NCI-H345 treated with DMSO at 0.1 percent for 48 hours (cell line): ENCODE measurements around the gene RERE.

Experiments
- DNase-seq: peaks from one replicate; lab custom pipeline; 2025; ENCODE audit not compliant: unreplicated experiment; lab: John Stamatoyannopoulos, UW

Gene RERE

DNA sequence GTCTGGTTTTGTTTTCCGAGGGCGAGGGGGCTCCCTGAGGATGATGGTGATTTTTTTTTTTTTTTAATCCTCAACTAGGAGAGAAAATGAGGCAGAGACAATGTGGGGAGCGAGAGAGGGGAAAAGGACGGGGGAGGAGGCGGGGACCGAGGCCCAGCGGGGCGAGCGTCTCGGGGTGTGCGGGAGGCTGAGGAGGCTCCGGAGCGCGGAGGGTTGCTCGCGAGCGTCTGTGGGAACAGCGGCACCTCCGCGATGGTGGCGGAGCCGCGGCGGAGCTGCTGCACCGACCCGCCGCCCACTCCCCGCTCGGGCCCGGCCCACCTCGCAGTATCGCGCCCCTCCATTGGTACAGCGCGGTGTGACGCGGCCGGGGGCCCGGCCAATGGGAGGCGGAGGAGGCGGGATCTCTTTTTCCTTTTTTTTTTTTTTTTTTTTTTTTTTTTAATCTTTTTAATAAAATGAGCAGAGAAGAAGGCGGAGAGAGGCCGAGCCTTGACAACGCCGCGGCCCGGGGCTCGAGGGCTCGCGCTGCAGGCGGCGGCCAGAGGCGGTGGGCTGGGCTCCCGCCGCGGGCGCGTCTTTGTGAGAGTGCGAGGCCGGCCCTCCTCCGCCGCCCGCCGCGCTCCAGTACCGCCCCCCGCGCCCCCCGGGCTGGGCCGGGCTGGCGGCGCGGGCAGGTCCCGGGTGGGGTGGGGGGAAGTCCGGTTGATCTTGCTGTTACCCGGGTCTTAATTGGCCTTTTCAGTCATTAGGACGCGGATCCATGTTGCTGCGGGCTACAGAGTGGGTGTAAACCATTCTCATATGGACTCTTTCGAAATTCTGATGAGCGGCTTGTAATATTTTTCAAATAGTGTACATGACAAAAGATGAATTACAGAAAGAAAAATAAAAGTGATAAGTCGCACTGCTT, at the start of gene RERE:
Gene RERE (minus strand): TSS at position 229 of the 913 bp plus-strand sequence.
- peak; percentile 88 for DNase-seq

DNA sequence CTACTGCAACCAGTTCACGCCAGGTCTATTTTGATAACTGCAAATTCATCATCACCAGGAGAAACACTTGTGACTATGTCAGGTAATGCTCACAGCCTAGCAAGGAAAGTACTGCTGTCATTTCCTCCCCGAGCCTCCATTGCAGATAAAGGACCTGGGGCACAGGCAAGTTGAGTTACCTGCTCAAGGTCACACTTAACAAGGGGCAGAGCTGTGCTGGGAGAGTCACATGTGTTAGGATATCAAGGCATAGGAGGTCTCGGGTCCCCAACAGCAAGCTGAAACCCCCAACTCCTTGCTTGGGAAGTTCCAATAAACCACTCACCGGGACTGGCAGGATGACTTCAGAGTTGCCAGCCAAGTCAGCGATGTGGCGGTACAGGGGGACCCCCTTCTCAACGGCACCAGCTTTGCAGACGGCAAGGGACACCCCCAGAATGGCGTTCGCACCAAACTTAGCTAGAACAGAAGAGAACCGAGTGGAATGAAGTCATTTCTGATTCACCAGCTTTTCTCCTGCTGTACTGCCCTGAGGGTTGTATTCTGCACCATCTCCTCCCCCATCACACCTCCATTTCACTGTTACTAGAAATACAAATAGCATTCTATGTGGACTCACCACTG, 49.5 kb upstream of the RERE start:
- DNase-seq, result no peak

DNA sequence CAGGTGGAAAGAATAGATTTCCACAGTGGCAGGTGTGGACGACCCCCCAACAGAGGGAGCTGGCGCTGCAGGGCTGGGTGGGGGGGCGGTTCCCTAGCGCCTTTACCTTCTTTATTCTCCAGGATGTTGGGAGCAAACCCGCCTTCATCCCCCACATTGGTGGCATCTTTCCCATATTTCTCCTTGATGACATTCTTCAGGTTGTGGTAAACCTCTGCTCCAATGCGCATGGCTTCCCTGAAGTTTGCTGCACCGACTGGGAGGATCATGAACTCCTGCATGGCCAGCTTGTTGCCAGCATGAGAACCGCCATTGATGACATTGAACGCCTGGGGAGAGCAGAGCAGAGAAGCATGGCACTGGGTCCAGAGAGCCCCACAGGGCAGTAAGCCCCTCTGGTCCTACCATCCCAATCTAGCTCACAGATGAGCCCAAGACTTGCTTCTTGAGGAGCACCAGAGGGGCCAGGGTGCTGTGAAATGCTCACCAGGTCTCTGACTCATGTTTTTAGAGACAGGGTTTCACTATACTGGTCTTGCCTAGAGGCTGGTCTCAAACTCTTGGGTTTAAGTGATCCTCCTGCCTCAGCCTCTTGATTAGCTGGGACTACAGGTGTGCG, 48.8 kb upstream of the RERE start:
- DNase-seq, result no peak

DNA sequence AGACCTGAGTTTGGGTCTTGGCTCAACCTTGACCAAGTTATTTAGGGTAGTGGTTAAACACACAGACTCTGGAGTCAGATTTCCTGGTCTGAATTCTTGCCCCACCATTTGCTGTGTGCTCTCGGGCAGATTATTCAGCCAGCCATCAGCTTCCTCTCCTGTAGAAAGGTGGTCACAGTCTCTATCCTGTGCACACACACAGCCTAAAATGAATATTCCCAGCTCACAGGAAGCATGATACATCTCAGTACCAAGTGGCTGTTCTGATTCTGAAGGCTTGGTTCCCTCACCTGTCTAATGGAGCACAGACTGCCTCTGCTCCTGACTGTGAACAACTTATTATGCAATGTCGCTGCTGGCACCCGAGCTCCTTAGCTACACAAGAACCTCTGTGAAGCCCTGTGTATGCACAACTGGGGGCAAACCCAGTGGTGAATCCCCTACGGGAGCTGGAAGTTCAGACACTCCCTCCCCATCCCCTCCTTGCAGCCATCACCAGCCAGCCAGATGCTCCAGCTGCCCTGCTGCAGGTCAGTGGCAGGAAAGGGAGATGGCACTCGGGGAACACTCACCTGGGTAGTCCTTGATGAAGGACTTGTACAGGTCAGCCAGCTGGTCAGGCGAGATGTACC, 47.4 kb upstream of the RERE start:
- DNase-seq, result no peak

DNA sequence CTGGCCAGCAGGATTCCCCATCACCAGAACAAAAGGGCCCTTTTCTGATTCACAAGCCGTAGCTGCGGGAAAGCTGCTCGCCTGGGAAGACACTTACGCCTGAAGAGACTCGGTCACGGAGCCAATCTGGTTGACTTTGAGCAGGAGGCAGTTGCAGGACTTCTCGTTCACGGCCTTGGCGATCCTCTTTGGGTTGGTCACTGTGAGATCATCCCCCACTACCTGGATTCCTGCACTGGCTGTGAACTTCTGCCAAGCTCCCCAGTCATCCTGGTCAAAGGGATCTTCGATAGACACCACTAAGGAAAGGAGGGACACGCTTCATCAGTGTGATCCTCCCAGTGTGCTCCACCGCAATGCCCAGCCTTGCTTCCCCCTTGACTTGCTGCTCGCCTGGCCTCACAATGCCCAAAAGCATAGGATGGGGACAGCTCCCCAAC, 46.4 kb upstream of the RERE start:
- no peak for DNase-seq

DNA sequence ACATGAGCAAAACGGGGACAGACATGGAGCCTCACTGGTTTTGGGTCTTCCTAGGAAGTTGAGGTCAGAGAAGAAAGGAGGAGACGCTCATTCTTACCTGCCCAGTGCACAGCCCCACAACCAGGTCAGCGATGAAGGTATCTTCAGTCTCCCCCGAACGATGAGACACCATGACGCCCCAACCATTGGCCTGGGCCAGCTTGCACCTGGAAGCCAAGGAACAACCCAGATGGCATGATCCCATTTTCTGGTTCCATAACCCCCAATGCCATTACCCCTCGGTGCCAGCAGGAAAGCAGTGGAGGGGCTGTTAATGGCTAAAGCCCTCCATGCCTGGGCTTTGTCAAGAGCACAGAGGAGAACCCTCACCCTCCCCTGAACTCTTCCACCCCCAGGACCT, 45.7 kb upstream of the RERE start:
- no peak for DNase-seq

DNA sequence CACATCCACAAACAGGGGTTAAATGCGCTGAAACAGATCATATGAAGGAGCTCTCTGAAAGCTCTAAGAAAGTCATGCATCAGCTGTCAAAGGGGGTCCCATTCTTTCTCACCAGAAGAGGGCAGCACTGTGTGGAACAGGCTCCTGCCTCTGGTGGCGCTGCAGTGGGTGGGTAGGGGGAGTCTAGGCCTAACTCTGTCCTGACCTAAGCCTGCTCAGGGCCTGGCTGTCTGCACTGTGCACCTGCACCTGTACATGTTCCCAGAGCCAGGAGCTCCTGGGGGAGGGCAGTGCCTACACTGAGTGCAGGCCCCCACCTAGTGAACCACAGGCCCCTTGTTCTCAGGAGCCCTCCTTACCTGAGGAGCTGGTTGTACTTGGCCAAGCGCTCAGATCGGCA, 45.1 kb upstream of the RERE start:
- no peak for DNase-seq

DNA sequence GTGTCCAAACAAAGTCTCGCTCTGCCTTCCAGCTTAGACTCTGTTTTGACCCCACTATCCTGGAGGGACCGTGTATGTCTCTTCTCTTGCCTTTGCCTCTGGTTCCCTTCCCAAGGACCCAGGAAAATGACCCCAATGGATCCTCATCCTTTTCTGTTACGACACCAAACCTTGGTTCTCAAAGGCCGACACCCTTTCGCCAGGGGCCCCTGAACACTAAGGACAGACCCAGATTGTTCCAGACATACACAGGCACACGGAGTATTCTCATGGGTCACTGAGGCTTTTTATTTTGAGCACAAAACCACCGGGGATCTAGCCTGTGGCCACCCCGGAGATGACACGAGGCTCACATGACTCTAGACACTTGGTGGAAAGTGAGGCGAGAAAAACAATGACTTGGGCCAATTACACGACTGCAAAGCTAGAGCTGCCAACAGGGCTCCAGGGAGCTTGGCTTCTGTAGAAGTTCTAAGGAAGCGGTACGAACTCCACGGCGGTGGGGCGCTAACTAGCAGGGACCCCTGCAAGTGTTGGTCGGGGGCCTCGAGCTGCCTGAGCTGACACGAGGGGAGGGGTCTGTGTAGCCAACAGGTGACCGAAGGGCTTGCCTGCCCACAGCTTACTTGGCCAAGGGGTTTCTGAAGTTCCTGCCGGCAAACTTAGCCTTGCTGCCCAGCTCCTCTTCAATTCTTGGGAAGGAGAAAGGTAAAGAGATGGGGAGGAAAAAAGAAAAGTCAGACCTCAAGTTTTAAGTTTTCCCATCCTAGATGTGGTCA, 43.5 kb upstream of the RERE start:
- no peak for DNase-seq

DNA sequence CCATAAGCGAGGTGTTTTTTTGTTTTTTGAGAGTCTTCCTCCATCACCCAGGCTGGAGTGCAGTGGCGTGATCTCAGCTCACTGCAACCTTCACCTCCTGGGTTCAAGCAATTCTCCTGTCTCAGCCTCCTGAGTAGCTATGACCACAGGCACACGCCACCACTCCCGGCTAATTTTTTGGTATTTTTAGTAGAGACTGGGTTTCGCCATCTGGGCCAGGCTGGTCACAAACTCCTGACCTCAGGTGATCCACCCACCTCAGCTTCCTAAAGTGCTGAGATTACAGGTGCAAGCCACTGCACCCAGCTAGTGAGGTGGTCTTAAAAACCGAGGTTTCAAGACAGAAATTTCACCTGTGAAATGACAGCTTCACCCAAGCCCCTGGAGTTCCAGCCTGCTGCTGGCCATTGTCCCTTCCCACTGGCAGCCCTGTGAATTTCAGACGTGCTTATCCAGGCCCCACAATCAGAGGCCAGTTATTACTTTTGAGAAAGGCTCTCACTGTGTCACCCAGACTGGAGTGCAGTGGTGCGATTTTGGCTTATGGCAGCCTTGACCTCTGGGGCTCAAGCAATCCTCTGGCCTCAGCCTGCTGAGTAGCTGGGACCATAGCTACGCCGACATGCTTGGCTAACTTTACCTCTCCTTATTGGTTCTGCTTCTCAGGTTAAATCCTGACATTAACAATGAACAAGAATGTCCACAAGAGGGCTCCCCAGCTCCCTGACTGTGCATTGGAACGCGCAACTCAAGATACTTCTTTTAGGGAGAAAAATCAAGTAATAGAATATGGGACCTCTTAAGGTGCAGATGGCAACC, 41.7 kb upstream of the RERE start:
- DNase-seq, result peak; percentile 7

DNA sequence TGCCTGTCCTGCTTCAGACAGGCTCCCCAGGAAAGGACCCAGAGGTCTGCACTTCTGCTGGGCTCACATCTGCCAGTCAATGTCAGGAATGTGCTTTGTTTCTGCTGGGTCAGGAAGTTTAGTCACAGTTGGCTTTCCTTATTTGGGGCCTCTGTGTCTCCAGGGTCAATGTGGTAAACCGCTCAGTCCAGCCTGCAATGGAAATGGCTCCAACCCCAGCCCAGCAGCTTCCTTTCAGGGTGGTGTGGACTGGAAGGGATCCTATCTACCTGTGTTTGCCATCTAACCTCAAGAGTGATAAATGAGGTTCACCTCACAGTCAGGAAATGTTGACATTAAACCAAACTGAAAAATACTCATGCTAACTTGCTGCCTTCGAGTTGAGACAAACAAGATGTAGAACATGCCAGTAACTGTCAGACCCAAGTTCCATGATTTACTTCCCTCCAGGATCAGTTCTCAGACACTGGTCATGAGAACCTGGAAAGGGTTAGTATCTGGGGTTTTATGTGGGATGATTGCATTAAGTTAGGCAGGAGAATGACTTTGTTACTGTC, 40.8 kb upstream of the RERE start:
- no peak for DNase-seq

DNA sequence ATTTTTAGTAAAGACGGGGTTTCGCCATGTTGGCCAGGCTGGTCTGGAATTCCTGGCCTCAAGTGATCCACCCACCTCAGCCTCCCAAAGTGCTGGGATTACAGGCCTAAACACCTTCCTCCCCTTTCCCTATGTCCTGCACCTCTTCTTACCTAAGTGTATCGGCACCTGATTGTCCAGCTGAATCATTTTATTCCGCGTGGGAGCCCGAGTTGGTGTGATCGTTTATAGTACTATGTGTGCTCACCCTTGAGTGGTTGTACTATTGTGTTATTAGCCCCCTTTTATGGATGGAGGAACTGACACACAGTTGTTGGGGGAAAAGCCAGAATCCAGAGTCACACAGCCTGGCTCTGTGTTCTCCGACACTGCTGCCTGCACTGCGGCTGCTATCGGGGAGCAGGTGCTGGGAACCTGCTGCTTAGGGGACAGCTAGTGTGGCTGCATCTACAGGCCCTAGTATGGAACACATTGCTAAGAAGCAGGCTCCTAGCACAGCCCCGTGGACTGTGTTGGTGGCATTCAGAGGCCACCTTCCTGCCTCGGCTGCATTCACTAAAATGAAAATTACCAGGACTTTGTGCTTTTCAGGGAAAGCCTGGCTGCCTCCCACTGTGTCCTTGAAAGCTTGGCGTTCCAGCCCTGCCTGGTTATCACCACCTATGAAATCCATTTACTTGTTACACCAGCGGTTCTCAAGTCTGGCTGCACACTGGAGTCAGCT, 39.4 kb upstream of the RERE start:
- no peak for DNase-seq

DNA sequence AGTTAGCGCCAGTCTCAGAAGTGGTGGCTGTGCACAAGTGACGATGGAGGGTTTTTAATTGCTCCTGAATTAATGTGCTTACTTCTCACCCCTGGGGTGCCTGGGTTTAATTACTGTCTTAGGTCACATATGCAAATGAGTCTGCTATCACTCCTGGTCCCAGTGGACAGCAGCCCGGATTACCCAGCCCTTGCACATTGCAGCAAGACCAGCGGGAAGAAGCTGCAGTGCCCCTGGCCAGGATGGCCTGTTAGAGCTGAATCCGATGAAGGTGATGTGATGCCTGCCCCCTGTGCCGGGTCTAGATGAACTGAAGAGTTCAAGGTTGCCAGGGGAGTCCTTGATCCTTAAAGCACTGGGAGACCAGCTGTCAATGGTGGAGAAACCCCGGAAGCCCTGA, 36.8 kb upstream of the RERE start:
- DNase-seq, result no peak

DNA sequence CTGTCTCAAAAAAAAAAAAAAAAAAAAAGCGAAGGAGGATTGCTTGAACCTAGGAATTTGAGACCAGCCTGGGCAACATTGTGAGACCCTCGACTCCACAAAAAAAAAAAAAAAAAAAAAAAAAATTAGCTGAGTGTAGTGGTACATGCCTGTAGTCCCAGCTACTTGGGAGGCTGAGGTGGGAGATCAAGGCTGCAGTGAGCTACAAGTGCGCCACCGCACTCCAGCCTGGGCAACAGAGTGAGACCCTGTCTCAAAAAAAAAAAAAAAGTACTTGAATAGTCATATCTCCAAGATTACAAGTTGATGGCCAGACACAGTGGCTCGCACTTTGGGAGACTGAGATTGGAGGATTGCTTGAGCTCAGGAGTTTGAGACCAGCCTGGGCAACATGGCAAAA, 33.6 kb upstream of the RERE start:
- DNase-seq, result no peak

DNA sequence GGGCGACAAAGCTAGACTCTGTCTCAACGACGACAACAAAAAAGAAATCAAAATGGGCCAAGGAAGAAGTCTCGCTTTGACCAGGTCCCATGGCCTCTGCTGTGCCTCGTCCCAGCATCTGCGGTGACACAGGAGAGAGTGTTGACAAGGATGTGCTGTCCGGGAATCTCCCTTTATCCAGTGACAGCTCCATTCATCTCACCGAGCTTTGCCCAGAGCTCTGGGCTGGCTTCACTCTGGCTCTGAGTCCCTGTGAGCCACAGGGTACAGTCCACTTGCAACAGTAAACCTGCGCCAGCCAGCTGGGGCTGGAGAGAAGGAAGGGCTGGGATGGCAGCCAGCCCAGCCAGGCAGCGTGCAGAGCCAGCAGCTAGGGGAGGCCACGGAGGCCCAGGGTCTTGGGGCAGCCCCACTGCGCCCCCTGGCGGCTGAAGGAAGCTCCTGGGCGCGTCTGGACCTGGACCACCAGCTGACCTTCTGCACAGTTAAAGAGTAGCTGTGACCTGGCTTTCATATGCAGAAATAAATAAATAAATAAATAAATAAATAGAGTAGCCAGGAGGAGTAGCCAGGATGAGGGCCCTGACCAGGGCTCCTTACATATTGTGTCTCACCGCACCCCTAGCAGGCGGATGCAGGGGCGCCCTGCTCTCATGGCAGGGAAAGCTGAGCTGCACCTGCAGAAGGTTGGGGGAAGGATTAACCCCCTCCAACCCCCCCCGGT, 31.4 kb upstream of the RERE start:
- DNase-seq, result peak; percentile 86

DNA sequence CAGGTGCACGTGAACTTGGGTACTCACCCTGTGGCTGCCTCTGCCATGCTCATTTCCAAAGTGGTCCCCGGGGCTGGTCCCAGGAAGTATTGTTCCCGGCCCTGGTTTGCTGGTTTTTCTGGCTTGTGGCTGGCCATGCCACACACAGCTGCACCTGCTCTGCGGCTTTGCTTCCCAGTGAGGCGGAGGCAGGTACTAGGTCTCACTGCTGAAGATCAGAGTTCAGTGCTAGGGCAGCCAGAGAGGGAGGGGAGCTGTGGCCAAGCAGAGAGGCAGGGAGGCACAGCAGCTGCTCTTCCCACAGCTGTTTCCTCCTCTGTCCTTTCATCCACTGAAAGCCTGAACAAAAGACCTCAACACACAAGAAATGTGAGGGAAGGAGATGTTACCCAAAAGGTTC, 30.6 kb upstream of the RERE start:
- no peak for DNase-seq

DNA sequence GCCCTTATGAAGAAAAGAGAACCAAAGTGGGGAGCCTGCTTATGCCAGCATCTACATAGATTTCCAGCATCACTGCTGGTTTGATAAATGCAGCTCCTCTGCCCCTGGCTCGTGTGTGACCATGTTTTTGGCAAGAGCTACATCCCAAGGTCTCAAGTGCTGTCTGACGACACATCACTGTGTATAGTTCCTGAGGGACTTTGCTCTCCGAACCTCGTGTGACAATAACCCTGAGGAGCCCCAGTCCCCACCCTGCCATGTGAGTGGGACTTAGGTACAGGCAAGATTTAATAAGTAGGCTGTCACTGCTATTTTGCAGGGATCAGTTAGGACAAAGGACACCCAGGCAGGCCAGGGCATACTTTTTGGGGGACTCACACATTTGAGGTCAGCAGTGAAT, 28.8 kb upstream of the RERE start:
- no peak for DNase-seq

DNA sequence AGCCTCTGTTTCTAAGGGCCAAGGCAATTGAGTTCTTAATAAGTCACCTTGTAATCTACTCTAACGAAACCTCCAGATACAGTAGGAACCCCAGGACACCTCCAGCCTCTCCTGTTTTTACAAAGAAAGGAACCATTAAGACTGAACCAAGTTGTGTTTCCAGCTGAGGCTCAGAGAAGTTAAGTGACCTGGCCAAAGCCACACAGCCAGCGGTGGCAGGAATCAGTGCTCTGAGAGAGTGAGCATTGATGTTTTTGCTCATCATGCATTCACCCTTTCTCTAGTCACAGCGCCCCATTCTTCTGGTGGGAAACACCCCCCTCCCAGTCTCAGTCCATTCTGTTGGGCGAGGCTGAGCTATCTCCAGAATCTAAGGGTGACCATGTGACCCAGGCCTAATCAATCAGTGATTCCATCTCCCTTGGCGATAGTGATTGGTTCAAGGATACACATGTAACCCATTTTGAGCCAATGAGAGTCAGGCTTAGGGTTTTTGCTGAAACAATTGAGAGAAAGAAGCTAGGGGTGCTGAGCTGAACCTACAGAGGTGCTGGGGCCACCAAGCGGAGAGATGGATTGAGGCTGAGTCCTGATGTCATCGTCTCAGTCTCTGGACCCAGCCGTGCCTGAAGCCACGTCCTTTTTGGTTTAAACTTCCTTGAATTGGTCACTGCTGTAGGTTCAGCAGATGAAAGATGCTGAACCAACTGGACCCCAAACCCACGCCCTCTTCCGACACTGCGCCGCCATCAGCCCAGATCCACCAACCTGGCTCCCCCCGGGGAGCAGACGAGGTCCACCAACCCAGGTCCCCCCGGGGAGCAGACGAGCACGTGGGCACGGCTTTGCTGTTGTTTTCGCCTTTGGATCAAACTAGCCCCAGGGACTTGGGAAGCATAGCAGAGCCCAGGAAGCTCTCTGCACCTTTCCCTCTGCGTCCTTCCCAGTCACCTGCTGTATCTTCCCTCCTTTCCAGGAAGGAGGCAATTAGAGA, 28.0 kb upstream of the RERE start:
- DNase-seq, result no peak
